Body of pancreas (tissue), 4 donors: Measurements from ENCODE around the gene SLC23A2.

Experiments
- POLR2A ChIP-seq, 3 donors: fragments of 450-650 bp; IDR thresholded peaks; one replicate each; pipeline ENCODE4 v1.6.1; 2016; ENCODE audit warnings: antibody characterized with exemption in 3 of 3, mild to moderate bottlenecking in 2 of 3
- TF ChIP-seq, protein P1 (sequence below), 7 experiments: fragments of 450-650 bp in 4 of 7; fragments of 200-600 bp in 3 of 7; sonication (generic) in 3 of 7; IDR thresholded peaks; one replicate each; pipeline ENCODE4 v1.5.1; 2016 to 2019; ENCODE audit warnings: antibody characterized with exemption in 7 of 7

DNA sequence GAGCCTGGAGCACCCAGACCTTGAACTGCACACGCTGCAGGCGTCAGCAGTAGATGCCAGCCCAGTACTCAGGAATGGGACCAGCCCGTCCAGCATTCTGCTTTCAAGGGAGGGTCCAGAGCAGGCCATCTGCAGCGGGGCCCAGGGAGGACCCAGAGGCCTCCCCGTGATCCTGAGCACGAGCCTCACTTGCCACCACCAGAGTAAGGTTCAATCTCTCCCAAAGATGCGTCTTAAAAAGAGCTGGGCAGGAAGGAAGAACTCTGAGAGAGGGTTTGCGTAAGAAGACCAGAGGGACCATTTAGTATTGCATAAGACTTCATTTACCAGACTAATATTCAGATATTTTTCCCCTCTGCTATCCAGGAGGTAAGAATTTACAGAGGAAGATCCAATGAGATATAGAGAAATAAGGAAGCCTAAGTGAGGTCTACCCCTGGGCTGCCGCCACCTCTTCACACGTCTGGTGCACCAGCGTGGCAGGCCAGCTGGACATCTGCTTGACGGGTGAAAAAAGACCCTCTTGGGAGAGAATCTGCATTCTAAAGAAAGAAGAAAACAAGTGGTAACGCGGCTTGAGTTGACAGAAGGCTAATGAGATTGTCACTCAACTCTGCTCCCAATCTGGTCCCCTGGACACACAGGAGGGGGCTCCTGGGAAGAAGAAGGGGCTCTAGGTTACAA lies 172.3 kb downstream of the SLC23A2 start:
- TF ChIP-seq, protein P1, sequence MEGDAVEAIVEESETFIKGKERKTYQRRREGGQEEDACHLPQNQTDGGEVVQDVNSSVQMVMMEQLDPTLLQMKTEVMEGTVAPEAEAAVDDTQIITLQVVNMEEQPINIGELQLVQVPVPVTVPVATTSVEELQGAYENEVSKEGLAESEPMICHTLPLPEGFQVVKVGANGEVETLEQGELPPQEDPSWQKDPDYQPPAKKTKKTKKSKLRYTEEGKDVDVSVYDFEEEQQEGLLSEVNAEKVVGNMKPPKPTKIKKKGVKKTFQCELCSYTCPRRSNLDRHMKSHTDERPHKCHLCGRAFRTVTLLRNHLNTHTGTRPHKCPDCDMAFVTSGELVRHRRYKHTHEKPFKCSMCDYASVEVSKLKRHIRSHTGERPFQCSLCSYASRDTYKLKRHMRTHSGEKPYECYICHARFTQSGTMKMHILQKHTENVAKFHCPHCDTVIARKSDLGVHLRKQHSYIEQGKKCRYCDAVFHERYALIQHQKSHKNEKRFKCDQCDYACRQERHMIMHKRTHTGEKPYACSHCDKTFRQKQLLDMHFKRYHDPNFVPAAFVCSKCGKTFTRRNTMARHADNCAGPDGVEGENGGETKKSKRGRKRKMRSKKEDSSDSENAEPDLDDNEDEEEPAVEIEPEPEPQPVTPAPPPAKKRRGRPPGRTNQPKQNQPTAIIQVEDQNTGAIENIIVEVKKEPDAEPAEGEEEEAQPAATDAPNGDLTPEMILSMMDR (IDR thresholded peaks at IDR 0.05) = no peak
- no peak for TF ChIP-seq POLR2A (IDR thresholded peaks at IDR 0.05)
